HG03439 (cell line): Measurements from ENCODE around the gene TSGA10IP.

Experiments used
- ATAC-seq: cut with Tn5 transposase; IDR thresholded peaks from one replicate; pipeline ENCODE4 v1.9.1; 2021; ENCODE audit warnings: mild to moderate bottlenecking, moderate library complexity; ENCODE audit not compliant: unreplicated experiment

TSGA10IP gene

GRCh38 chr11:66003291-66003690 is 58.0 kb downstream of the TSGA10IP start:
- ATAC-seq, result no peak

GRCh38 chr11:66004186-66004585 is 58.9 kb downstream of the TSGA10IP start:
- ATAC-seq, result no peak

DNA sequence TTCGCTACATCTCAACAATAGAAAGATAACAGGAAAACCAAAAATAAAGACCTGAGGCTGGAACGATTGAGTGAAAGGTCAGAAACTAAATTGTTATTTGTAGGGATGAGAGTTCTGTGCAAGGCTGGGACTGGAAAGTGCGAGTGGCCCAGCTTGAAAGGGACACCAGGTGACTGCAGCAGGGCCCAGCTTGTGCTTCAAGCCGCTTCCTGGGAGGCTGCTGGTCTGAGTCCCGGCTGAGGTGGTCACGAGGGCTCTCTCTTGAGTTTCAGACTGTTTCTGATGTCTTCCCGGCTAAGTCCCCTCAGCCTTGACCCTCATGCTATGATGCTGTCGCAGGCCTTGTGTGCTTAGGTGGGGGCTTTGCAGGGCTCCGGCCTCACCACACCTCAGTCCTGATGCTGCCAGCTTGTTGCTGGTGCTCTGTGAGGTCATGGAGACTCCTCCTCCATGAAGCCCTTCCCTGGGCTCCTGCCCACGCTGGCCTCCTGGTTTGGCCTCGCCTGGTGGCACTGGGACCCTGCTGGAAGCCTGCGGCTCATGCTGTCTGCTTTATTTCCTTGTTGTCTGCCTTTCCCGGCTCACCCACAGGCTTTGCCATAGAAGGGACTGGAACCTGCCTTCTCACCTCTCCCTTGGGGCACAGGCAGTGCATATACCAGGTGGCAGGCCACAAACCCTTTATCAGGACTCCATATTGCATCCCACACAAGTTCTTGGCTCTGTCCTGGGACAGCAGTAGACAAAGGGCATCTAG is 61.0 kb downstream of the TSGA10IP start:
- no peak for ATAC-seq

DNA sequence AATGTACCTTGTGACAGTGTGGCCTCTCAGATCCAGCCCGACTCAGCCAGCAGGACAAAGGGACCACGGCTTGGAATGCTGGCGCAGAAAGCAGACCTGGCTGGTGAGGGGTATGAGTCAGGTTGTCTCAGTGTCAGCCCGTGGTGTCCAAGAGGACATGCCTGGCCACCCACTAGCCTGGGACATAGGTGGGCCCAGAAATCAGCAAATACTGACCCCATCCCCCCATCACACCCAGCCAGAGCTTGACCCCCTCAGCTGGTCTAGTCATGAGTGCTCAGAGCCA is 61.6 kb downstream of the TSGA10IP start:
- ATAC-seq, result no peak

GRCh38 chr11:66007201-66007634 is 61.9 kb downstream of the TSGA10IP start:
- no peak for ATAC-seq

GRCh38 chr11:66008095-66008467 is 62.8 kb downstream of the TSGA10IP start:
- no peak for ATAC-seq

DNA sequence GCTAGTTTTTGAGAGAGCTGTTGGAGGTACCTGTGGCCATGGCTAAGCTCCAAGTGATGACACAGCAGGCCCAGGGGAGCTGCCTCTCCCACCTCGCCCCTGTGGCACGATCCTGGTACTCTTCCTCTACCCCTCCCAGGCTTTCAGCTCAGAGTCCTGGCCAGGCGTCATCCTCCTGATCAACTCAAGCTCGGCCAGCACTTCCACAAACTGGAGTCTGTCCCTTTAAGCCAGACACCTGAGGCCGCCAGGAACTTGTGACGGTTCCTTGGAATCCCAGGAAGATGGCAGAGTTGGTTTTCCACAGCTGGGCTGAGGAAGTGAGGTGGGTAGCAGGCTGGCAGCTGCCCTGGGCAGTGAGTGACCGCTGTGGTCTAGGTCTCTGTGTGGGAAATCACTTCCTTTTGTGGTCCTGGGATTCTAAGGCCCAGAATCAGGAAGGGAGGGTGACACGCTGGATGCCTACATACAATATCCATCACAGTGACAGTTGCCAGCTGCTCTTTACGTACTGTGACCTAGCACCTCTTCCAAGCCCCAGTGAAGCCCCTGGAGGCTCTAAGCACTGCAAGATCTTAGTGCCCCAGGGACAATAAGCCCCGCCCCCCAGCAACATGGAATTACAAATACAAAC is 63.3 kb downstream of the TSGA10IP start:
- no peak for ATAC-seq
